GM18526 (cell line): Measurements from ENCODE around the gene ECT2L.

ENCODE experiments used
- POLR2A ChIP-seq: IDR thresholded peaks from 3 replicates; pipeline ENCODE4 v1.6.1; 2011; ENCODE audit not compliant: insufficient read length; ENCODE audit errors: extremely low read depth

Gene ECT2L

GRCh38 chr6:138796771-138797170, 884 bp downstream of the ECT2L start:
- no peak for TF ChIP-seq POLR2A

GRCh38 chr6:138797806-138798446, 2.0 kb downstream of the ECT2L start:
- no peak for TF ChIP-seq POLR2A

- TF ChIP-seq POLR2A, result no peak
Measured at GRCh38 chr6:138800377-138801150, 4.7 kb downstream of the ECT2L start.

GRCh38 chr6:138803331-138803730, 7.4 kb downstream of the ECT2L start:
- TF ChIP-seq POLR2A, result no peak

GRCh38 chr6:138803861-138804260, 8.0 kb downstream of the ECT2L start:
- TF ChIP-seq POLR2A, result no peak

- no peak for TF ChIP-seq POLR2A
Measured at GRCh38 chr6:138805016-138805765, 9.3 kb downstream of the ECT2L start.

GRCh38 chr6:138806889-138807288, 11.0 kb downstream of the ECT2L start:
- TF ChIP-seq POLR2A, result no peak

GRCh38 chr6:138809677-138810076, 13.8 kb downstream of the ECT2L start:
- no peak for TF ChIP-seq POLR2A

GRCh38 chr6:138811866-138812265, 16.0 kb downstream of the ECT2L start:
- TF ChIP-seq POLR2A, result no peak

GRCh38 chr6:138814179-138814834, 18.4 kb downstream of the ECT2L start:
- no peak for TF ChIP-seq POLR2A

- TF ChIP-seq POLR2A, result no peak
Measured at GRCh38 chr6:138815221-138815620, 19.3 kb downstream of the ECT2L start.

- no peak for TF ChIP-seq POLR2A
Measured at GRCh38 chr6:138815797-138816528, 20.1 kb downstream of the ECT2L start.

- no peak for TF ChIP-seq POLR2A
Measured at GRCh38 chr6:138817799-138818198, 21.9 kb downstream of the ECT2L start.

GRCh38 chr6:138818496-138819194, 22.8 kb downstream of the ECT2L start:
- no peak for TF ChIP-seq POLR2A
